Loucy (cell line): ENCODE results near the gene UNC13B.

Experiments used
- H2AFZ ChIP-seq: fragments of 200-600 bp; sonication (generic); 2 replicates; pipeline ENCODE4 v1.6.0; 2016; ENCODE audit warnings: antibody characterized with exemption, mild to moderate bottlenecking, low read length, moderate library complexity
- H3F3A ChIP-seq: fragments of 200-600 bp; 2 replicates; pipeline ENCODE4 v1.6.0; 2016; ENCODE audit warnings: antibody characterized with exemption, low read depth, mild to moderate bottlenecking
- H3K27me3 ChIP-seq: fragments of 200-600 bp; sonication (generic); 2 replicates; pipeline ENCODE4 v1.6.1; 2014; ENCODE audit warnings: low read length, mild to moderate bottlenecking; ENCODE audit not compliant: insufficient read depth, poor library complexity, severe bottlenecking
- H3K36me3 ChIP-seq: fragments of 200-600 bp; sonication (generic); 2 replicates; pipeline ENCODE4 v1.6.1; 2016; ENCODE audit warnings: low read length; ENCODE audit not compliant: insufficient read depth
- H3K4me1 ChIP-seq: fragments of 200-600 bp; sonication (generic); 2 replicates; pipeline ENCODE4 v1.5.1; 2014; ENCODE audit warnings: low read length, mild to moderate bottlenecking; ENCODE audit not compliant: insufficient read depth, poor library complexity, severe bottlenecking
- H3K4me2 ChIP-seq: fragments of 200-600 bp; sonication (generic); 2 replicates; pipeline ENCODE4 v1.6.0; 2014; ENCODE audit warnings: antibody characterized with exemption, low read length, low read depth, mild to moderate bottlenecking; ENCODE audit not compliant: poor library complexity, severe bottlenecking
- H3K4me3 ChIP-seq: fragments of 200-600 bp; sonication (generic); 2 replicates; pipeline ENCODE4 v1.5.1; 2014; ENCODE audit warnings: low read length, mild to moderate bottlenecking, mixed read lengths; ENCODE audit not compliant: poor library complexity, severe bottlenecking
- H3K79me2 ChIP-seq: fragments of 200-600 bp; sonication (generic); 2 replicates; pipeline ENCODE4 v1.6.1; 2014; ENCODE audit warnings: low read length; ENCODE audit not compliant: insufficient read depth
- H3K9ac ChIP-seq: fragments of 200-600 bp; sonication (generic); 2 replicates; pipeline ENCODE4 v1.6.0; 2014; ENCODE audit warnings: mild to moderate bottlenecking, low read depth, low read length, moderate library complexity; ENCODE audit not compliant: poor library complexity, severe bottlenecking
- H3K9me2 ChIP-seq: fragments of 200-600 bp; sonication (generic); replicated peaks from 2 replicates; pipeline ENCODE4 v1.6.1; 2016; ENCODE audit warnings: low read depth, low read length, mixed read lengths
- H3K9me3 ChIP-seq: fragments of 200-600 bp; sonication (generic); 2 replicates; pipeline ENCODE4 v1.6.1; 2014; ENCODE audit warnings: mild to moderate bottlenecking, antibody characterized with exemption, low read length, low read depth; ENCODE audit not compliant: insufficient read depth
- H4K20me1 ChIP-seq: fragments of 200-600 bp; sonication (generic); 2 replicates; pipeline ENCODE4 v1.6.0; 2014; ENCODE audit warnings: antibody characterized with exemption, low read length, mild to moderate bottlenecking; ENCODE audit not compliant: insufficient read depth, poor library complexity, severe bottlenecking
- EZH2phosphoT487 ChIP-seq: fragments of 200-600 bp; IDR thresholded peaks from 2 replicates; pipeline ENCODE4 v1.6.1; 2018; ENCODE audit warnings: antibody characterized with exemption, mild to moderate bottlenecking, moderate library complexity, borderline replicate concordance
- TF ChIP-seq, protein P1 (sequence below): fragments of 200-600 bp; sonication (generic); conservative IDR thresholded peaks from 2 replicates; pipeline ENCODE4 v1.5.1; 2014; ENCODE audit warnings: mild to moderate bottlenecking, antibody characterized with exemption, low read length

Gene UNC13B

DNA sequence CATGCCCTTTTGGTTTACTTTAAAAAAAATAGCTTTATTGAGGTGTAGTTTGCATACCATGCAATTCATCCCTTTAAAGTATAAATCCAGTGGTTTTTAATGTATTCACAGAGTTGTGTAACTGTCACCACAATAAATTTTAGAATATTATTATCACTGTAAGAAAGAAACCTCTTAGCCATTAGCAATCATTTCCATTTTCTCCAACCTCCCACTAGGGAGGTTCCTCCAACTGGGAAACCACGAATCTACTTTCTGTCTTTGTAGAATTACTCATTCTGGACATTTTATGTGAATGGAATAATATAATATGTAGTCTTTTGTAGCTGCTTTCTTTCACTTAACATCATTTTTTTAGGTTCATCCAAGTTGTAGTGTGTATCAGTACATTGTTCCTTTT, 43.5 kb downstream of the UNC13B start:
- Histone ChIP-seq H3K36me3 (no peaks in the 10 kb centered on the region), H4K20me1 (no peaks in the 10 kb centered on the region), H3K4me3 (no peak overlapping the region), H3K9me2 (no peaks in the 10 kb centered on the region), H3F3A (no peaks in the 10 kb centered on the region), H3K4me2 (no peak overlapping the region), H3K27me3 (no peaks in the 10 kb centered on the region), H3K9me3 (peaks cover 13% of the 10 kb centered on the region; the same call in 1 of the 2 replicates), H3K4me1 (no peaks in the 10 kb centered on the region), H3K79me2 (no peaks in the 10 kb centered on the region), H3K9ac (no peak overlapping the region), H2AFZ (no peak overlapping the region)
- TF ChIP-seq, protein P1, sequence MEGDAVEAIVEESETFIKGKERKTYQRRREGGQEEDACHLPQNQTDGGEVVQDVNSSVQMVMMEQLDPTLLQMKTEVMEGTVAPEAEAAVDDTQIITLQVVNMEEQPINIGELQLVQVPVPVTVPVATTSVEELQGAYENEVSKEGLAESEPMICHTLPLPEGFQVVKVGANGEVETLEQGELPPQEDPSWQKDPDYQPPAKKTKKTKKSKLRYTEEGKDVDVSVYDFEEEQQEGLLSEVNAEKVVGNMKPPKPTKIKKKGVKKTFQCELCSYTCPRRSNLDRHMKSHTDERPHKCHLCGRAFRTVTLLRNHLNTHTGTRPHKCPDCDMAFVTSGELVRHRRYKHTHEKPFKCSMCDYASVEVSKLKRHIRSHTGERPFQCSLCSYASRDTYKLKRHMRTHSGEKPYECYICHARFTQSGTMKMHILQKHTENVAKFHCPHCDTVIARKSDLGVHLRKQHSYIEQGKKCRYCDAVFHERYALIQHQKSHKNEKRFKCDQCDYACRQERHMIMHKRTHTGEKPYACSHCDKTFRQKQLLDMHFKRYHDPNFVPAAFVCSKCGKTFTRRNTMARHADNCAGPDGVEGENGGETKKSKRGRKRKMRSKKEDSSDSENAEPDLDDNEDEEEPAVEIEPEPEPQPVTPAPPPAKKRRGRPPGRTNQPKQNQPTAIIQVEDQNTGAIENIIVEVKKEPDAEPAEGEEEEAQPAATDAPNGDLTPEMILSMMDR = no peak
- no peak for TF ChIP-seq EZH2phosphoT487

DNA sequence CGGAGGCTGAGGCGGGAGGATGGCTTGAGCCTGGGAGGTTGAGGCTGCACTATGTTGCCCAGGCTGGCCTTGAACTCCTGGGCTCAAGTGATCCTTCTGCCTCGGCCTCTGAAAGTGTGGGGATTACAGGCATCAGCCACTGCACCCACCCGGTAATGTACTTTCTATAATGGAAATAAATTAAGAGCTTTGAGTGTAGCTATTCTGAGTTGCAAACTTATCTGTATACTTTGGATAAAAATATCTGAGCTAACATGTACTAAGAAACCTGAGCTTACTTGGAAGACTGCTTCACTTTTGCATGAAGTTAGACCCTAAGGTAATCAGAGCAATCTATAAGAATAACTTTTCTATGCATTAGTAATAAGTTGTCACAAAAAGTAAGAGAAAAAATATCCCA, 50.0 kb downstream of the UNC13B start:
- no peaks in the 10 kb centered on the region for H3K27me3 ChIP-seq
- H3K9me3 ChIP-seq = no peaks in the 10 kb centered on the region
- H3K9me2 ChIP-seq = no peaks in the 10 kb centered on the region
- H3K36me3 ChIP-seq = no peaks in the 10 kb centered on the region
- TF ChIP-seq, protein P1 = no peak
- TF ChIP-seq EZH2phosphoT487 = no peak
- no peaks in the 10 kb centered on the region for H4K20me1 ChIP-seq
- H3K4me2 ChIP-seq = no peak overlapping the region
- H3K4me1 ChIP-seq = no peaks in the 10 kb centered on the region
- no peak overlapping the region for H3K9ac ChIP-seq
- H3K79me2 ChIP-seq = no peaks in the 10 kb centered on the region
- no peak overlapping the region for H2AFZ ChIP-seq
- no peaks in the 10 kb centered on the region for H3F3A ChIP-seq
- no peak overlapping the region for H3K4me3 ChIP-seq

DNA sequence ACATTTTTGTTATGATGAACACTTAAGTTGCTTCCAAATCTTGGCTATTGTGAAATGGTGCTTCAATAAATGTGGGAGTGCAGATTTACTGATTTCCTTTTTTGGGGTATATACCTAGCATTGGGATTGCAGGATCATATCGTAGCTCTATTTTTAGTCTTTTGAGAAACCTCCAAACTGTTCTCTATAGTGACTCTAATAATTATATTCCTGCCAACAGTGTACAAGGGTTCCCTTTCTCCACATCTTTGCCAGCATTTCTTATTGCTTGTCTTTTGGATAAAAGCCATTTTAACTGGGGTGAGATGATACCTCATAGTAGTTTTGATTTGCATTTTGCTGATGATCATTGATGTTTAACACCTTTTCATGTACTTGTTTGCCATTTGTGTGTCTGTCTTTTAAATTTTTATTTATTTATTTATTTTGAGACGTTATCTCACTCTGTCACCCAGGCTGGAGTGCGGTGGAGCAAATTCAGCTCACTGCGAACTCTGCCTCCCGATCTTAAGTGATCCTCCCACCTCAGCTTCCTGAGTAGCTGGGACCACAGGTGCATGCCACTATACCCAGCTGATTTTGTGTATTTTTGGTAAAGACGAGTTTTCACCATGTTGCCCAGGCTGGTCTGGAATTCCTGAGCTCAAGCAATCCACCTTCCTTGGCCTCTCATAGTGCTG, 59.0 kb downstream of the UNC13B start:
- no peaks in the 10 kb centered on the region for H3K9me2 ChIP-seq
- H3K4me2 ChIP-seq = no peak overlapping the region
- no peak overlapping the region for H3K4me3 ChIP-seq
- no peaks in the 10 kb centered on the region for H3F3A ChIP-seq
- TF ChIP-seq, protein P1 = no peak
- TF ChIP-seq EZH2phosphoT487 = no peak
- H4K20me1 ChIP-seq = no peaks in the 10 kb centered on the region
- no peaks in the 10 kb centered on the region for H3K27me3 ChIP-seq
- no peaks in the 10 kb centered on the region for H3K4me1 ChIP-seq
- H3K79me2 ChIP-seq = no peaks in the 10 kb centered on the region
- no peak overlapping the region for H2AFZ ChIP-seq
- H3K9ac ChIP-seq = no peak overlapping the region
- H3K36me3 ChIP-seq = no peaks in the 10 kb centered on the region
- H3K9me3 ChIP-seq = no peaks in the 10 kb centered on the region
